GM18520 (cell line): ENCODE results near the gene GNAI2.
"Not testable (repeated sequence)": the region's sequence is repeated elsewhere in the genome, so short reads cannot be mapped to it uniquely, and the experiment has no call there.

Source experiments
- ATAC-seq: cut with Tn5 transposase; IDR thresholded peaks from one replicate; pipeline ENCODE4 v1.9.1; 2021; ENCODE audit not compliant: unreplicated experiment

The GNAI2 gene

GRCh38 chr3:50275141-50275995 lies 39.4 kb downstream of the GNAI2 start:
- ATAC-seq, result no peak

DNA sequence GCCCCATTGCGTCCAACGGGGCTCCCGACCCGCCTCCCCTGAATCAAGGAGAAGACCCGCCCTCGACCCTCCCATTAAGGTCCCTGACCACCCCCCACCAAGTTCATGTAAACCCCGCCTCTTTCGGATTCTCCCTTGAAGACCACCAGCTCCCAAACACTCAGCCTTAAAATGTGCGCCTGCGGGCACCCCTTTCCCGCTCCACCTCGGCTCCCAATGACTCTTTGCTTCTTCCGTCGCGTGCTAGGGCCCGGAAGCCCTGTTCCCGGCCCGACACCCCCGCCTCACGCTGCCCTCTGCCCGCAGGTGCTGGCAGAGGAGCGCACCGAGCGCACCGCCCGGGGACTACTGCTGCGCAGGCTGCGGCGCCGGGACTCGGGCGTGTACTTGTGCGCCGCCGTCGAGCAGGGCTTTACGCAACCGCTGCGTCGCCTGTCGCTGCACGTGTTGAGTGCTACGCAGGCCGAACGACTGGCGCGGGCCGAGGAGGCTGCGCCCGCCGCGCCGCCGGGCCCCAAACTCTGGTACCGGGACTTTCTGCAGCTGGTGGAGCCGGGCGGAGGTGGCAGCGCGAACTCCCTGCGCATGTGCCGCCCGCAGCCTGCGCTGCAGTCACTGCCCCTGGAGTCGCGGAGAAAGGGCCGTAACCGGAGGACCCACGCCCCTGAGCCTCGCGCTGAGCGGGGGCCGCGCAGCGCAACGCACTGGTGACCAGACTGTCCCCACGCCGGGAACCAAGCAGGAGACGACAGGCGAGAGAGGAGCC lies 40.2 kb downstream of the GNAI2 start:
- ATAC-seq, result no peak

GRCh38 chr3:50276762-50277101 lies 40.7 kb downstream of the GNAI2 start:
- ATAC-seq, result no peak

- ATAC-seq, result no peak
Measured at GRCh38 chr3:50278123-50278879, 42.3 kb downstream of the GNAI2 start.

DNA sequence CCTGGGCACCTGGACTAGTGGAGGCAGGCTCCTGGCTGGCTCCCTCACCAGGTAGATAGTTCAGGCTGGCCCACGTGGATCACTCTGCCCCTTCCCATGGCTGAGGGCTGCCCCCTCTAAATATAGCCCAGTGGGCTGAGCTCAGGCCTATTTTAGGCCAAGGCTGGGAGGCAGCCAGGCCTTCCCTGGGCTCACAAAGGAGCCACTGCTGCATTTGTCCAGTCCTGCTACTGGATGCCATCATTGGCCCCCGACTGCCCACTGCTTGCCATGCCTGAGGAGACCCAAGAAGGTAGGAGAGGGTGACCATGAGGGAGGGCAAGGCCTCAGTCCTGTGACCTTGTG lies 42.8 kb downstream of the GNAI2 start, which contains the start of gene LSMEM2:
TSS of gene LSMEM2 (plus strand) at position 208 of the 345 bp plus-strand sequence. CDS start at position 235, 27 bp downstream.
- no peak for ATAC-seq

GRCh38 chr3:50279255-50280016 lies 43.4 kb downstream of the GNAI2 start:
- ATAC-seq, result no peak

DNA sequence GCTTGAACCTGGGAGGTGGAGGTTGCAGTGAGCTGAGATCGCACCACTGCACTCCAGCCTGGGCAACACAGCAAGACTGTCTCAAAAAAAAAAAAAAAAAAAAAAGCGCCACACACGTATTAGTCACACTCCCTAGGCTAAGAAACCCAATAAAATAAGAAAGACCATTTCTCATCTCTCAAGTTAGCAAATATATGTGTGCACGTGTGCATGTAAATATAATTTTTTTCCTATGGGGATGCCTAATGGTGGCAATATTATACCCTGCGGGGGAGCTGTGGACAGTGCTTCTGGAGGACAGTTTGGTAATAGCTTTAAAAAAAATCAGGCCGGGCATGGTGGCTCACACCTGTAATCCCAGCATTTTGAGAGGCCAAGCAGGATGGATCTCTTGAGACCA lies 48.1 kb downstream of the GNAI2 start:
- ATAC-seq, result not testable (repeated sequence)

- no peak for ATAC-seq
Measured at GRCh38 chr3:50286322-50287227, 50.6 kb downstream of the GNAI2 start.

DNA sequence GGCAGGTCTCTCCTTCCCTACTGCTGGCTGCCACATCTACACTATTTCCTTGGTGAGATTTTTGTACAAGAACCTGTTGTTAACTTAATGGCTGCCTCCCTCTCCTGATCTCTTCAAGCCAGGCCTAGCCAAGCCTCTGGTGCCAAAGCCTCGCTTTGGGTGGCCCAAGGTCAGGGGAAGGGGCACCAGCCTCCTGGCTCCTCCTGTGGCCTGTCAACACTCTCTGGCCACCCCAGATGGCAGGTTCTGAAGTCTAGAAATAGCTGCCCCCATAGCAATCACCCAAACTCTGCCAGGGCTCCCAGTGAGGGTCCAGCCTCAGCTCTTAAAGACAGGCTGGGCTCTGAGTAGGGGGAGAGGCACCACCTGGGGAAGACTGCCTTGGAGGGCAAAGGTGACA lies 51.3 kb downstream of the GNAI2 start:
- ATAC-seq, result no peak

GRCh38 chr3:50288387-50289007 lies 52.5 kb downstream of the GNAI2 start:
- ATAC-seq, result no peak

DNA sequence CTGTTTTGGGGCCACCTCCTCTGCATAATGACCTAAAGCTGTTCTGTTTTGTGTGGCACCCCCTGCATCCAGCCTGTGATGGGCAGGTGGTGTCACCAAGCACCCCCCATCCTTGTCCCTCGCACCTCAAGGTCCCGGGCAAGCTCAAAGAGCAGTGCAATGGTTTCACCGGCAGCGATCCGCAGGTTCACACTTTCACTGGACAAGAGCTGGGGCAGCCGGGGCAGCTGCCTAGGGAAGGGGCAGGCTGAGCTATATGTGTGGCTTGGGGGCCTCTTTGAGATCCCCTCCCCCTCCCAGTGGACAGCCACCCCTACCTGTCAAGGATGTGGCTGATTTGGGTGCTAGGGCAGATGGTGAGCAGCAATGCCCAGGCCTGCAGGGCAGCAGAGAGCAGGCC lies 53.1 kb downstream of the GNAI2 start:
- ATAC-seq, result no peak

DNA sequence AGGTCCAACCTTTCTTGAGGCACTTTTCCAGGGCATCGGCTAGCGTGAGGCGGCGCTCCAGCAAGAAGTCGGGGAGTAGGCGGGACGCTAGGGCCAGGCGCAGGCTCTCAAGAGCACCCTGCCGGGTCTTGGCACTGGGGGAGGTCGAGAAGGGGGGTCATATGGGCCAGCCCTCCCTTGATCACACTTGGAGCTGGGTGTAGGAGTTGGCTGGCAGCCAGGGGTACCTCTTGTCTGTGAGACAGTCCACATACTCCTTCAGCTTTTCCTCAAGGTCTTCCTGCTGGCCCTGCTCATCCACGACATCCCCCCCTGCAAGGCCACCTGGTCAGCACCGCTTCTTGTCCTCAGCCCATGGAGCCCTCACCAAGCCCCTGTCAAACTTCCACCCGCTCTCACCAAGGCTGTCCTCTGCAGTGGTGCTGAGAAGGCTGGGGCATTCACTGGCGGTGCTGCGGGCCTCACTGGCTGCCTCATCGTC lies 54.2 kb downstream of the GNAI2 start:
- ATAC-seq, result no peak

DNA sequence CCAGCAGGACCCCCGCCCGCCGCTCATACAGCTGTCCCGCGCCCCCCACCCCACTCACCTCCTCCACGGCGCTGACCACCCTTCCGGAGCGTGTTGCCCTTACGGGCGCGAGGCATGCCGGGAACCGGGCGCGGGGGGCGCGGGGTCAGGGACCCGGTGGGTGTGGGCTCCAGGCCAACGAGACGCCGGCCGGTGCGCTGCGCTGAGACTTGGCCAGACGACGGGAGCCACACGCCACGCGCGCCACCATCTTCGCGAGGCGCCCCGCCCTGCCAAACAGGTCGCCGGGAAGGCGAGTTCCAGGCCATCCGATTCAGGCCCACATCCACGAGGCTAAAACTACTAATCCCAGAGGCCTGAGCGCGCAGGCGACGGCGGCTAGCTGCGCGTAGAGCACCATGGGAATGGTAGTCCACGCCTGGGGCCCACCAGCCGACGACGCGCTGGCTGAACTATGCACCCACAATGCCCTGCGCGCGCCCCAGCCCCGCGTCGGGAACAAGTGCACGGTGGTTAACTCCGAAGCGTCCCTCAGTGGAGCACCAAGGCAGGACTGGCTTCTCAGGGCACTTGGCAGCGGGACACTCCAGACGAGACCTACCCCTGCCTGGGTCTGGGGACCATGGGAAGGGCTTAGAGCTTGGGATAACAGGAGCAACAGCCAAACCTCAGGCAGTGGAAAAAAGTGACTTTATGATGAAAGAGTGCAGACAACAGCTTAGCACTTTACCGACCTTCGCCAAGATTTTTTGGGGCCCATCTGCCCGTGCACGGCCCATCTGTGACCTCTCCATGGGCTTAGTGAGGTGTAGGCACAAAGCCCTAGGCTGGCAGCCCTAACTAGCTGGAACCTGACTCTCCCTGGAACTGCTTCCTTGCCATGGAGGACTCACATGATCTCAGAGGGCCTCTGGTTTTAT lies 56.4 kb downstream of the GNAI2 start, which contains the start of gene IFRD2:
TSS of gene IFRD2 (minus strand) at position 271 of the 920 bp plus-strand sequence. CDS start at position 116, 155 bp downstream.
- ATAC-seq, result peak; percentile 93

GRCh38 chr3:50293079-50293801 lies 57.2 kb downstream of the GNAI2 start:
- no peak for ATAC-seq

GRCh38 chr3:50294089-50294488 lies 58.1 kb downstream of the GNAI2 start:
- no peak for ATAC-seq

DNA sequence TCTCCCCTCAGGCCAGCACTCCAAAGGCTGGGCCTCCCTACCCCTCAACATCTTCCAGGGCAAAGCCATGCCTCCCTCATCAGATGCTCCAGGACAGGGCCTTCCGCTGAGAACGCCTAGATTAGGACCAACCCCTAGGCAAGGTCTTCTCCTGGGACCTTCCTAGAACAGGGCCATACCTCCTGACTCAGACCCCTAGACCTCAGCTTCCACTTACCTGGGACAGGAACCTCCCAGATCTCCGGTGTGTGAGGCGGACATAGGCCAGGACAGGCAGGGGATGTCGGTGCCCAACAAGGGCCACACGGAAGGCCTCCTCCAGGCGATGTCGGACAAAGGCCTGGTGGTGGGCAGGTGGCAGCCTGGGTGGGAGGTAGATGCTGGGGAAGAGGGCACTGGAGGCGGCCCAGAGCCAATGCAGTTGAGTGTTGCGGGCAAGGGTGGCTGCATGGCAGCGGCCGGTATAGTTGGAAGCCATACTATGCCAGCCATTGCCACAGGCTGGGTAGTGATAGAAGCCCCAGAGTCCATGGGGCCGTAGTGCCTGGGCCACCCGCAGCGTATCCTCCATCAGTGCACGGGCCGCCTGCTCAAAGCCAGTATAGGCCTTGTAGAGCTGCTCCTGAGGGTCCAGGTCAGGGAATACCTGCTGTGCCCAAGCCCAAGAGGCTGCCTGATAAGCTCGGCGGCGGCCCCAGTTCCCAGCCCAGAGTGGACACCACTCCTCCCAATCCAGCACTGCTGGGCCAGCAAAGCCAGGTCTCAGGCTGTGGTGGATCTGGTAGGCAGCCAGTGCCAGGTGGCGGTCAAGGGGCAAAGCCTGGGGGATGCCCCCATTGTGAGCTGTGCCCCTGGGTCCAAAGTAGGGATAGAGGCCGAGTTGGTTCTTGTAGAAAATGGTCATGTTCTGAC lies 58.7 kb downstream of the GNAI2 start:
- no peak for ATAC-seq
